CD4-positive, CD25-positive, alpha-beta regulatory T cell (primary cell): ENCODE measurements around the gene GNPAT. TPM values are rescaled to one million over a fixed set of nuclear protein-coding genes. Genes with fewer than 3 reads are reported as not detected.

ENCODE experiments used
- ATAC-seq, 2 donors: fragments of 150-1000 bp; cut with Tn5 transposase; one replicate each; pipeline ENCODE4 v1.10.0; 2021; ENCODE audit warnings: low read depth in 2 of 2, moderate number of reproducible peaks in 2 of 2, moderate library complexity in 1 of 2
- DNase-seq, 3 donors: peaks; one replicate each; pipeline versions ENCODE4 v3.0.0 to v3.0.0-alpha.2; 2012 to 2022; ENCODE audit warnings: mixed read lengths in 1 of 3
- H3K27ac ChIP-seq: one replicate; pipeline ENCODE4 v1.7.0; 2013; ENCODE audit warnings: mild to moderate bottlenecking, low read length; ENCODE audit not compliant: insufficient read depth, poor library complexity, severe bottlenecking
- H3K27me3 ChIP-seq: one replicate; pipeline ENCODE4 v1.7.0; 2013; ENCODE audit warnings: low read length; ENCODE audit not compliant: control insufficient read depth, insufficient read depth
- H3K36me3 ChIP-seq: one replicate; pipeline ENCODE4 v1.7.0; 2013; ENCODE audit warnings: mild to moderate bottlenecking, low read length, moderate library complexity; ENCODE audit not compliant: control insufficient read depth, insufficient read depth
- H3K4me1 ChIP-seq: 2 replicates; pipeline ENCODE4 v1.7.0; 2013; ENCODE audit warnings: mild to moderate bottlenecking, low read length; ENCODE audit not compliant: insufficient read depth, control insufficient read depth, poor library complexity, severe bottlenecking
- H3K4me3 ChIP-seq: one replicate; pipeline ENCODE4 v1.7.0; 2013; ENCODE audit warnings: low read depth, mild to moderate bottlenecking, low read length, moderate library complexity
- H3K9me3 ChIP-seq, 2 experiments: 1 replicate in 1 of 2; 2 replicates in 1 of 2; pipeline ENCODE4 v1.7.0; 2013; ENCODE audit warnings: low read length in 2 of 2, mild to moderate bottlenecking in 1 of 2, moderate library complexity in 1 of 2; ENCODE audit not compliant: control insufficient read depth in 2 of 2
- H3K27ac Mint-ChIP-seq, 3 donors: one replicate each; pipeline ENCODE4 v1.8.0; 2020 to 2022; ENCODE audit warnings: mild to moderate bottlenecking in 3 of 3, mixed read lengths in 3 of 3, moderate library complexity in 2 of 3
- H3K27me3 Mint-ChIP-seq: one replicate; pipeline ENCODE4 v1.8.0; 2022; ENCODE audit warnings: mild to moderate bottlenecking, mixed read lengths
- H3K36me3 Mint-ChIP-seq: one replicate; pipeline ENCODE4 v1.8.0; 2020; ENCODE audit warnings: mixed read lengths
- H3K4me1 Mint-ChIP-seq, 4 donors: one replicate each; pipeline ENCODE4 v1.8.0; 2020 to 2022; ENCODE audit warnings: mixed read lengths in 4 of 4, mild to moderate bottlenecking in 1 of 4
- H3K4me3 Mint-ChIP-seq, 4 donors: one replicate each; pipeline ENCODE4 v1.8.0; 2020 to 2022; ENCODE audit warnings: mild to moderate bottlenecking in 4 of 4, mixed read lengths in 4 of 4, moderate library complexity in 3 of 4
- H3K9me3 Mint-ChIP-seq, 7 donors: one replicate each; pipeline ENCODE4 v1.8.0; 2020 to 2022; ENCODE audit warnings: mixed read lengths in 7 of 7, mild to moderate bottlenecking in 3 of 7, moderate library complexity in 2 of 7
- polyA plus RNA-seq, 4 donors: library from polyadenylated mRNA; unstranded; fragments of 300-500 nt; fragmentation: Illumina TruSeq; gene quantifications; one replicate each; pipeline ENCODE4 v1.2.3, GENCODE V29; 2021
- total RNA-seq: library from RNA; stranded (reverse); gene quantifications from one replicate; pipeline ENCODE4 v1.2.3, GENCODE V29; 2022

The GNPAT gene
- total and polyA plus RNA-seq, 5 donors from 2014 or later: 23.1 to 46.8 (median 41.0) TPM

- DNase-seq: no peak
- Mint-ChIP-seq H3K36me3 (no peaks in the 10 kb centered on the region), H3K4me1 (peaks cover 0 to 8% (median 2%) of the 10 kb centered on the region in 4 donors), H3K4me3 (no peak overlapping the region), H3K27me3 (peaks cover 8% of the 10 kb centered on the region), H3K27ac (no peak overlapping the region), H3K9me3 (peaks cover 0 to 1% (median 0%) of the 10 kb centered on the region in 7 donors)
- Histone ChIP-seq H3K4me1 (no peaks in the 10 kb centered on the region), H3K36me3 (no peaks in the 10 kb centered on the region), H3K9me3 (no peaks in the 10 kb centered on the region), H3K4me3 (no peak overlapping the region), H3K27ac (no peak overlapping the region), H3K27me3 (no peaks in the 10 kb centered on the region)
- no peak for ATAC-seq
Observed at GRCh38 chr1:231313661-231314060, 72.6 kb downstream of the GNPAT start.

DNA sequence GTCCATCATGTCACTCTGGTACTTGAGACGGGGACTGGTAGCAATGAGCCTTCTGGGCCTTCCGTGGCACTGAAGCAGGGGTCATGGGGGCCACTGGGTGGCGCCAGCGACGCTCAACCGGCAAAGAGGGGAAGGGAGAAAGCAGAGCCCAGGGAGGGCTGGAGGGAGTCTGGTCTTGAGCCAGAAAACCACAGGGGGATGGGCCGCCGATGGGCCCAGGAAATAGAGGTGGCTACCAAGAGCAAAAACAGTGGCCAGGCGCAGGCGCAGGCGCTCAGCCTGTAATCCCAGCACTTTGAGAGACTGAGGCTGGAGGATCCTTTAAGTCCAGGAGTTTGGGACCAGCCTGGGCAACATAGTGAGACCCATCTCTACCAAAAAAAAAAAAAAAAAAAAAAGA is 74.9 kb downstream of the GNPAT start:
- H3K27me3 ChIP-seq: no peaks in the 10 kb centered on the region
- H3K27ac Mint-ChIP-seq: no peak overlapping the region
- H3K36me3 ChIP-seq: no peaks in the 10 kb centered on the region
- DNase-seq (peak in 2 of 3 donors; percentile 26 to 60), ATAC-seq (peak; percentile 46 to 53)
- H3K27ac ChIP-seq: no peak overlapping the region
- H3K4me3 ChIP-seq: no peak overlapping the region
- H3K4me3 Mint-ChIP-seq: no peak overlapping the region
- no peaks in the 10 kb centered on the region for H3K4me1 ChIP-seq
- no peaks in the 10 kb centered on the region for H3K9me3 ChIP-seq
- H3K9me3 Mint-ChIP-seq: peaks cover 0 to 1% (median 0%) of the 10 kb centered on the region in 7 donors
- H3K36me3 Mint-ChIP-seq: no peaks in the 10 kb centered on the region
- H3K4me1 Mint-ChIP-seq: peaks cover 0 to 8% (median 2%) of the 10 kb centered on the region in 4 donors
- H3K27me3 Mint-ChIP-seq: peaks cover 8% of the 10 kb centered on the region

- no peak overlapping the region for H3K4me3 Mint-ChIP-seq
- Histone ChIP-seq H3K27me3 (no peaks in the 10 kb centered on the region), H3K9me3 (no peaks in the 10 kb centered on the region), H3K4me1 (no peaks in the 10 kb centered on the region), H3K36me3 (no peaks in the 10 kb centered on the region), H3K27ac (no peak overlapping the region), H3K4me3 (no peak overlapping the region)
- no peak for DNase-seq
- H3K27me3 Mint-ChIP-seq: peaks cover 2% of the 10 kb centered on the region
- peaks cover 0 to 8% (median 2%) of the 10 kb centered on the region in 4 donors for H3K4me1 Mint-ChIP-seq
- peaks cover 0 to 1% (median 0%) of the 10 kb centered on the region in 7 donors for H3K9me3 Mint-ChIP-seq
- H3K27ac Mint-ChIP-seq: no peak overlapping the region
- no peaks in the 10 kb centered on the region for H3K36me3 Mint-ChIP-seq
- no peak for ATAC-seq
Observed at GRCh38 chr1:231317306-231318014, 76.4 kb downstream of the GNPAT start.

DNA sequence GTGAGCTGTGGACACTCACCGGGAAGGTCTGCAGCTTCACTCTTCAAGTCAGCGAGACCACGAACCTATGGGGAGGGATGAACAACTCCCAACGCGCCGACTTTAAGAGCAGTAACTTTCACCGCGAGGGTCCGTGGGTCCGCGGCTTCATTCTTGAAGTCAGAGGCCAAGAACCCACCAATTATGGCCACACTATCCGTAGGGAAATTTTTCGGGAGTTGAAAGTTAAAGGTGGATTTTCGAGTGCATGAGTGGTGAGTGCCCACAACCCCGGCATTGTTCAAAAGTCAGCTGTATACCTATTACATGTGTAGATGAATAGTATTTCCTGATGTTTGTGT is 77.0 kb downstream of the GNPAT start:
- Mint-ChIP-seq H3K27me3 (no peaks in the 10 kb centered on the region), H3K4me1 (peaks cover 0 to 8% (median 2%) of the 10 kb centered on the region in 4 donors), H3K9me3 (peaks cover 0 to 1% (median 0%) of the 10 kb centered on the region in 7 donors), H3K4me3 (no peak overlapping the region), H3K36me3 (no peaks in the 10 kb centered on the region), H3K27ac (no peak overlapping the region)
- ATAC-seq (no peak), DNase-seq (no peak)
- Histone ChIP-seq H3K27ac (no peak overlapping the region), H3K27me3 (no peaks in the 10 kb centered on the region), H3K36me3 (no peaks in the 10 kb centered on the region), H3K4me1 (no peaks in the 10 kb centered on the region), H3K9me3 (no peaks in the 10 kb centered on the region), H3K4me3 (no peak overlapping the region)

DNA sequence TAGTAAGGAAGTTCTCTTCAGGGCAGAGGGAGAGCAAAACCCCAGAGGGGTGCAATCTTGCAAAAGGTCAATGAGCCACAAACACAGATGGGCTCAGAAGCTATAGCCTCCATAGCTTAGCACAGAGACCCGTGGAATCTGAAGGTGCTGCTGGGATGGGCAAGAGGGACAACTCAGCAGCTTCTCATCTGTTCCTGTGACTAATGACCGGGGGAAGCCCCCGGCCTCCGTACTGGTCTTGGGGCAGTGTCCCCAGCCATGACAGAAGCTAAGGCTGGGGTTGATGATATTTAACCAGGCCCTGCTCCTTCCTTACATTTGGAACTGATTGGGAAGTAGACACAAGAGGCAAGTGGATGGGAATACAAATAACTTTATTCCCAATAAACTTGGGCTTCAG is 77.6 kb downstream of the GNPAT start:
- Histone ChIP-seq H3K4me3 (no peak overlapping the region), H3K27ac (no peak overlapping the region), H3K27me3 (no peaks in the 10 kb centered on the region), H3K9me3 (no peaks in the 10 kb centered on the region), H3K36me3 (no peaks in the 10 kb centered on the region), H3K4me1 (no peaks in the 10 kb centered on the region)
- Mint-ChIP-seq H3K27me3 (no peaks in the 10 kb centered on the region), H3K9me3 (no peaks in the 10 kb centered on the region), H3K36me3 (no peaks in the 10 kb centered on the region), H3K4me1 (peaks cover 0 to 8% (median 2%) of the 10 kb centered on the region in 4 donors), H3K27ac (no peak overlapping the region), H3K4me3 (no peak overlapping the region)
- DNase-seq: no peak
- ATAC-seq: no peak

- H3K27me3 ChIP-seq: no peaks in the 10 kb centered on the region
- no peak overlapping the region for H3K4me3 Mint-ChIP-seq
- no peaks in the 10 kb centered on the region for H3K36me3 ChIP-seq
- no peaks in the 10 kb centered on the region for H3K4me1 ChIP-seq
- ATAC-seq (no peak), DNase-seq (no peak)
- H3K36me3 Mint-ChIP-seq: no peaks in the 10 kb centered on the region
- no peak overlapping the region for H3K27ac ChIP-seq
- no peak overlapping the region for H3K27ac Mint-ChIP-seq
- no peaks in the 10 kb centered on the region for H3K9me3 Mint-ChIP-seq
- no peaks in the 10 kb centered on the region for H3K27me3 Mint-ChIP-seq
- H3K9me3 ChIP-seq: no peaks in the 10 kb centered on the region
- H3K4me1 Mint-ChIP-seq: peaks cover 0 to 8% (median 2%) of the 10 kb centered on the region in 4 donors
- no peak overlapping the region for H3K4me3 ChIP-seq
Observed at GRCh38 chr1:231319080-231319479, 78.1 kb downstream of the GNPAT start.

DNA sequence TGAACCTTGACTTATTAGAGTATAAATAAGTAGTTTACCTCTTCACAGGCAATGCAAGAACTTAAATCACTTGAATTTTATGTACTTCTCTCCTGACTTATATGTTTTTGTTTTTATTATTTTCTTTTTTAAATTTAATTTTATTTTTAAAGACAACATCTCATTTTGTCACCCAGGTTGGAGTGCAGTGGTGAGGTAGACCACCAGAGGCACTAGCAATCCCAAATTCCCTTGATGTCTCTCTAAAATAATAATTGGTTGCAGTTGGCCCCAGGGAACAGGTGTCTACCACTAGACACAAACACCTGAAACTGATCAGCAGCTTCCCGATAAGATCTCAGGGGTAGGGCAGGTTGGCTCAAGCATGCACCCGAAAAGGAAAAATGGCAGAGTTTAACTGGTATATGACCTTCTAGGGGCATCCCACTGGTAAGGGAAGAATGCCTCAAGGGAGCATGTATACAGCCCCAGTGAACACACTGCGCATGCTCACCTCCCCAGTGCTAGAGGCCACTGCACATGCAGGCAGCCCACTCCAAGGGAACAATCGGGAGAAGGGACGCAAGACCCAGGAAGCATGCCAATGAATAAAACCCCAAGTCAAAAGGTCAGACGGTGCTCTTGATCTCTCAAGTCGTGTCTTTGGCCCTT is 82.0 kb downstream of the GNPAT start:
- no peak overlapping the region for H3K4me3 Mint-ChIP-seq
- H3K27ac ChIP-seq: no peak overlapping the region
- no peak overlapping the region for H3K27ac Mint-ChIP-seq
- H3K36me3 Mint-ChIP-seq: no peaks in the 10 kb centered on the region
- H3K4me1 Mint-ChIP-seq: no peaks in the 10 kb centered on the region
- no peaks in the 10 kb centered on the region for H3K9me3 Mint-ChIP-seq
- no peaks in the 10 kb centered on the region for H3K27me3 Mint-ChIP-seq
- no peak overlapping the region for H3K4me3 ChIP-seq
- H3K27me3 ChIP-seq: no peaks in the 10 kb centered on the region
- H3K36me3 ChIP-seq: no peaks in the 10 kb centered on the region
- H3K9me3 ChIP-seq: no peaks in the 10 kb centered on the region
- H3K4me1 ChIP-seq: no peaks in the 10 kb centered on the region
- DNase-seq: no peak
- no peak for ATAC-seq

GRCh38 chr1:231324660-231325059 is 83.6 kb downstream of the GNPAT start:
- Histone ChIP-seq H3K27me3 (no peaks in the 10 kb centered on the region), H3K36me3 (no peaks in the 10 kb centered on the region), H3K4me1 (no peaks in the 10 kb centered on the region), H3K4me3 (no peak overlapping the region), H3K9me3 (no peaks in the 10 kb centered on the region), H3K27ac (no peak overlapping the region)
- no peak overlapping the region for H3K4me3 Mint-ChIP-seq
- H3K27me3 Mint-ChIP-seq: no peaks in the 10 kb centered on the region
- ATAC-seq: no peak
- no peaks in the 10 kb centered on the region for H3K9me3 Mint-ChIP-seq
- H3K4me1 Mint-ChIP-seq: peaks cover 0 to 10% (median 7%) of the 10 kb centered on the region in 4 donors
- DNase-seq: no peak
- no peak overlapping the region for H3K27ac Mint-ChIP-seq
- peaks cover 3% of the 10 kb centered on the region for H3K36me3 Mint-ChIP-seq
